Stimulated activated naive CD8-positive, alpha-beta T cell treated with anti-CD3 and anti-CD28 coated beads, Interleukin-15, Interleukin-2, amounts not matched to agents 100 U/mL and 50 U/mL, for 24 hours (primary cell): Measurements from ENCODE around the gene LRAT.

Source experiments
- ATAC-seq: fragments of 150-1000 bp; cut with Tn5 transposase; one replicate; pipeline ENCODE4 v1.10.0; 2021
- DNase-seq: peaks from one replicate; pipeline ENCODE4 v3.0.0; 2021

Gene LRAT

DNA sequence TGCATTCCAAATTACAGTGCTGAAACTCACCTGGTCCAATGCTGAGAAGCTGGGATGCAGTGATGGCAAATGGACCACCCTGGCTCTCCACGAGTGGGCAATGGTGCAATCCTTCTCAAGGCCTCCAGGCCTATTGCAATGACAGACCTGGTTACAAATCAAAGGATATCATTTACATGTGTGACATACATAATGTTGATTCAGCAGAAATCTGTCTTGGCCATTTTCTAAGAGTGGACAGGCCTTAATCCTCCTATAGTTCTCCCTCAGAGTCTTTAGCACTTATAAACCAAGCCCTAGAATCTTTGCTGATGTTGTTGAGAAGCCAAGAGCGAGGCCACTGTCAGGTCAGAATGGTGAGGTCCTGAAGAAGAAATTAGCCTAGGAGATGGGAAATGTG, 17.1 kb downstream of the LRAT start:
- no peak for DNase-seq
- ATAC-seq, result no peak

DNA sequence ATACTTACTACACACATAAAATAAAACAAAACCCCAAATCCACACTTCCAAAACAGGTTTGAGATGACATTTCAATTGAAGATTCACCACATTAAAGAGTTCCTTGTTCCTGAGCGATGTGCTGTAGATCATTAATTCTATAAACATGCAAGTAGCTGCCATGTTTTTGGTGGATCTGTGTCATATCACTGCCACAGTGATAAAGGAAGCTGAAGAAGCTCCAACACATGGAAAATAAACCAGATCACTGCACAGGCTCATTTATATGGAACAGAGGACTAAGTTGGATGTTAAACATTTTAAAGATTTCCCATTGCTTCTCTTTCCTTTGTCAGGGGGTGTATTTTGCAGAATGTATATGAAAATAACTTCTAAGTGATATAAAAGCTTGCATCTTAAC, 34.5 kb downstream of the LRAT start:
- DNase-seq (no peak), ATAC-seq (no peak)

GRCh38 chr4:154779362-154779947, 35.7 kb downstream of the LRAT start:
- DNase-seq, result no peak
- no peak for ATAC-seq

GRCh38 chr4:154781126-154781982, 37.6 kb downstream of the LRAT start, which contains the start of gene RBM46:
Gene RBM46 (plus strand): TSS chr4:154781272. CDS start chr4:154796753, 15,481 bp downstream.
- DNase-seq (no peak), ATAC-seq (no peak)

GRCh38 chr4:154781983-154782293, 38.1 kb downstream of the LRAT start:
- DNase-seq (no peak), ATAC-seq (no peak)
